Activated effector memory CD4-positive, alpha-beta T cell treated with Interleukin-2 at 50 U/mL for 16 hours (primary cell): Measurements from ENCODE around the gene PLXNA2.
A peak's percentile ranks its signal among the peaks of the same experiment; 100 is the strongest.

ENCODE experiments used
- DNase-seq: peaks from one replicate; pipeline ENCODE4 v3.0.0-alpha.2; 2020

PLXNA2 gene

DNA sequence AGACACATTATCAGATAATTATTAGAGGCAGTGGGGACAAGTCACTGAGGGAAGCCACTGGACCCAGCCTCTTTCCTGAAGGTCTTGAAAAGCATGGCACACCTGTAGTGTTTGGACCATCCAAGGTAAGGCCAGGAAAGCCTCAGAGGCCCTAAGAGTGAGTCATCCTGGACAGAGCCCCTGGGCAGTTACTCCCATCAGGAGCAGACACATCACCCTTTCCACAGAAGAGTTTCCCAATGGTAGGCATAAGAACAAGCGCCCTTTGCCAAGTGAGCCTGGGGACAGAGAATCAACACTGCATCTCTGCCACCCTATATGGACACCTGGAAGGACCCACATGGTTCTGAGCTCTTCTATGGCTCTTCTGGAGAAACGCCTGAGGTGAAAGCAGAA, 136.0 kb downstream of the PLXNA2 start:
- DNase-seq, result no peak

DNA sequence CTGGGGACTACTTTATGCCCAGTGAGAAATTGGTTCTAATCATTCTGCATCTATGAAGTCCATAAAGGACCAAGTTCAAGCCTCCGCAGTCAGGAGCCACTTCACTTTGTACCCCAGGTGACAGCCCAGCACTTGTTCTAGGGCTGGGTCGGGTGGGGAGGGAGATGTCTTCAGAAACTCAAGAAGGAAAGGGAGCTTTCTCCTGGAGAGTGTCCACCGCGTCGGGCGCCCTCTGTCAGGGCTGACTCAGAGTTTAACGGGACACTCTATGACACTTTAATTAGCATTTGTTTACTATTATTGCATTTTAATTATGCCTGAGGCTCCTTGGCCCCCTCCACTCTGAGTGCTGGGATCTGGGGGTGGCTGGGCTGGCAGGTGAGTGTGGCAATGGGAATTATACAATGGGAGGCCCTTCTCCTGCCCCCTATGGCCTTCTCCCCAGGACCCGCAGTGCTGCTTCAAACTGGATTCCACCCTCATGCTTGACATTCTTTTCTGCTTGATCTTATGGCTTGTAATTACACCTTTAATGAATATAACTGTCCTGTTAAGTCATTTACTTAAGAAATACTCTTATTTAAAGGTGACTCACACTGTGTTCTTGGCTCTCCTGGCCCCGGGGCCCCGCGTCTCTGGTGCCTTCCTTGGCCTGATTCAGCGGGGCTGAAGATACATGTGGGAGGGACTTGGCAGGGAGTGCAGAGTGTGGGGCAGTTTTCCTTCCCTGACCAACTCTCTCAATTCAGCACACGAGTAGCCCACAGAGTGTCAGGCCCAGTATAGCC, 136.6 kb downstream of the PLXNA2 start:
- DNase-seq, result no peak

DNA sequence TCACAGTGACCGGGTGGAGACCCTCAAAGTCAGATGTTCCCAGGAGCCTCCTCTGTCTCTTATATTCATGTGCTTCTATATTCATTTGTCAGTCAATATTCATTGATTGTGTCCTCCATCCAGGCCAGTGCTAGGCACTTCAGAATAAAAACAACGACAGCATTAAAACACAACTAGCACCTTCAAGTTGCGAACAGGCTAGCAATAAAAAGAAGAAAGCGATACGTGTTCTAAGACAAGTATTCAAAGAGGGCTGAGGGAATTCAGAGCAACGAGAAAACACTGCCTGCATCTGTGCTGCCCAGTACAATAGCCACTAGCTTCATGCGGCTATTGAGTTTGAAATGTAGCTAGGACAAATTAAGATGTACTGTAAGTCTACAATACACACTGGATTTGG, 138.0 kb downstream of the PLXNA2 start:
- no peak for DNase-seq

DNA sequence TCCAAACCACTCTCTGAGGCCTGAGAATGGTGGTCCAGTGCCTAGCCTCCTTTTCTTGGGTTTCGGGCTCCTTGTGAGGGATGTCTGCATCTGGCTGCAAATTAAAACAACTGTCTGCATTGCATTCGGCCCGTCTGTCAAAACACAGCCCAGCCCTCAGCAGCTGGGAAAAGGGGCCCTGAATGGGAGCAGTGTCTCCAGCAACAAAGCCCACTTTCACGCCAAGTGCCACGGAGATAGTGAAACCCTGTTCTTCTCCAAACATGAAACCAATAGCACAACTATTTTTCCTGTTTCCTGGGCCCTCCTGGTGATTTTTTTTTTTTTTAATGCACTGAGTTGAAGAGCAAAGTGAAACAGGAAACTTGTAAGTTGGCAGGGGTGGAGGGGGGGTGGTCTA, 138.4 kb downstream of the PLXNA2 start:
- DNase-seq, result no peak

DNA sequence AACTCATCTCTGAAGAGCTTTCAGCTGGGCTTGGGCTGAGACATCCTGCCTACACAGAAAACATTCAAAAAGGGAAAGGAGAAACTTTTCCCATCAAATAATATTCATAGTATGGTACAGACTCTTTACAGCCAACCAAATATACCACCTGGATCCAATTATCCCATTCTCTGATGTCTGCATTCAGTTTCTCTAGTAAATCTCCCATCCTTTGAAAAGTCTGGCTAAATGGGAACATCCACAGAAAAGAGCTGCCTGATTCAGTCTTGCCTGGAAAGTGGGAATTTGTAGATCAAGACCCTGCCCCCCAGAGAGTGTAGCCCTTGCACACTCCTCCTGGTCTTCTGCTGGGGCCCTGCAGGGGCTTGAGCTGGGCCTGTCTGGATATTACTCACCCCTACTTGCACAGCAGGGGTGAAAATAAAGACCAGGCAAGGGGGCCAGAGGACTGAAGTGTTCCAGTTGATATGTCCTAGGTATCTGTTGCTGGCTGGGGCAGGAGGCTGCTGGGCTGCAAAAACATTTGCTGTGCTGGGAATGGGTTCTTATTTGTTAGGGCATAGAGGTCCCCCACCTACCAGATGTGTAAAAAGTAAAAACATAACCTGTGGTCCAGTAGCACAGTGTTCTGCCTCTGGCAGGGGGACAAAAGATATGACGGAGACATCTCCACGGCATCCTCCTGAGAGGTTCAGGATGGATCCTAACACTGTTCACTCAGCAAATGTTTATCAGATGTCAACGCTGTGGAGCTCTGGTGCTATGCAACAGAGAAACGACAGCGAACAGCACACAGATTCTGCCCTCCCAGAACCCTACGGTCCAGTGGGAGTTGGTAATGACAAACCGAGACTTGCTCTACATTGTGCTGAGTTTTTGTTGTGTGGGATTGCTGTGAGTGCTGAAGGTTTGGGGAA, 140.3 kb downstream of the PLXNA2 start:
- DNase-seq, result no peak

DNA sequence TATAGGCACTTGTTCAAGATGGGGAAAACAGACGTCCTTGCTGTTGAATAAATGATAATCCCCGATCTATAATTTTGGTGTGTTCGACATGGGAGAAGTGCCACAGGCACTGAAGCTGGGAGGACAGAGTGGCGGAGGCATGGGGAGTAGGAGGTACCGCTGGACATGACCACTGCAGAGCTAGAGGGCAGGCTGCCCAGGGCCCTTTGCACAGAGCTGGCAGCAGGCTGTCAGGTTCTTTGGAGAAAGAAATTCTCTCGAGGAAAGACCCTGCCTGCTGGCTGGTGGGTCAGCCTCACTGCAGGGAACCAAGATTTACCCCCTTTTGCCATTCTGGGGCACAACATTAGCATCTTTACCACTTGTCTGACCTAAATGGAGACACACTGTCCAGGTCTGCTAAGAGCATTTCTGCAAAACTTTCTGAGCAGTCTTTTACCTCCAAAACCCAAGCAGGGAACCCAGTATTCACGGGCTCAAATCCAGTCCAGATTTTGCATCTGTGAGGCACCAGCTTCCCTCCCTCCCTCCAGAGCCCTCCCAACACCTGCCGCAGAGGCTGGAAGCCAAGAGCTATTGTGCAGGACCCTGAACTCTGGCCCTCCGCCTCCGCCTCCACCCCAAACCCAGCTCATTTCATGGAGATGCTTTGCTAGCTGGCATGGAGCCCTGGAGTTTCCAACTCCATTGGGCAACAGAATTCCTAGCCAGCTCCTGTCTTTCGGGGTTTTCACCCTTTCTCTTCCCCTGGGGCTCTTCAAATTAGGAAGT, 142.3 kb downstream of the PLXNA2 start:
- DNase-seq, result no peak

DNA sequence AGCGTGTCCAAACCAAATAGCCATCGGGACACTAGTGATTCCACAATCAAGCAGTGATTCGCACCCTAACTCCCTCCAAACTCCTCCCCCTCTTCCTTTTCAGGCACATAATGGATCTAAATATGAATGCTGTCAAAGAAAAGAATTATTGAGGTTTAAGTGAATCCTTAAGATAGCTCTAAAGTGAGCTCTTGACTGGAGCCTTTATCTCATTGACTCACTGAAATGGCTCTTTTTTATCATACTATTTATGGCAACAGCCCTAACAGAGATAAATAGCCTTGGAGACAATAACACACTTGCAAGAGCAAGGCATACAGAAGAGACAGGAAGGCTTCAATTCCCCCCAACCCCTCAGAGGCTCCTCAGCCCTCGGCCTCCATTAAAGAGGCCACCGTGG, 143.3 kb downstream of the PLXNA2 start:
- no peak for DNase-seq

DNA sequence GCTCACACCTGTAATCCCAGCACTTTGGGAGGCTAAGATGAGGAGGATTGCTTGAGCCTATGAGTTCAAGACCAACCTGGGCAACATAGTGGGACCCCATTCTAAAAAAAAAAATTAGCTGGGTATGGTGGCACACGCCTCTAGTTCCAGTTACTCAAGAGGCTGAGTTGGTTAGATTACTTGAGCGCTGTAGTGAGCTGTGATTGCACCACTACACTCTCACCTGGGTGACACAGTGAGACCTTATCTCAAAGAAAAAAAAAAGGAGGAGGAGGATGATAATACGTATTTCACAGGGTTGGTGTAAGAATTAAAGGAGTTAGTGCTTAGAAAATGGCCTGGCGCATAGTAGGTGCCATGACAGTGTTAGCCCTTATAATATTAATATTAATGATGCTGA, 144.1 kb downstream of the PLXNA2 start:
- no peak for DNase-seq

DNA sequence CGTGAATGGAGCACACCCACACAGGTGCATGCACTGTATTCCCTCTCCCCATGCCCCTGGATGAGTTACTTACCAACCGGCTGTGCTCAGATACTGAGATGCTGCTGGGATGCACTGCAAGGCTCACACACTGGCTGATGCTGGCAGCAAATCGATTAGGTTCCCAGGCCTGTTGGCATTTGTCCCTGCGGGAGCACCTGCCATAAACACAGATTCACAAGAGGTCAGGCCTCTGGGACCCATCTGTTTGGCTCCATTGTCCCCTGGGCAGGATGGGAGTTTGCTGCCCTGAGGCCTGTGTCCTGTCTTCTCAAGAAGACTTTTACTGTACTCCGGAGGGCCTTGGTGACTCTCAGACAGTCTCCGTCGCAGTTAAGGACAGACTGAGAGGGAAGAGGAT, 145.4 kb downstream of the PLXNA2 start:
- DNase-seq, result no peak

DNA sequence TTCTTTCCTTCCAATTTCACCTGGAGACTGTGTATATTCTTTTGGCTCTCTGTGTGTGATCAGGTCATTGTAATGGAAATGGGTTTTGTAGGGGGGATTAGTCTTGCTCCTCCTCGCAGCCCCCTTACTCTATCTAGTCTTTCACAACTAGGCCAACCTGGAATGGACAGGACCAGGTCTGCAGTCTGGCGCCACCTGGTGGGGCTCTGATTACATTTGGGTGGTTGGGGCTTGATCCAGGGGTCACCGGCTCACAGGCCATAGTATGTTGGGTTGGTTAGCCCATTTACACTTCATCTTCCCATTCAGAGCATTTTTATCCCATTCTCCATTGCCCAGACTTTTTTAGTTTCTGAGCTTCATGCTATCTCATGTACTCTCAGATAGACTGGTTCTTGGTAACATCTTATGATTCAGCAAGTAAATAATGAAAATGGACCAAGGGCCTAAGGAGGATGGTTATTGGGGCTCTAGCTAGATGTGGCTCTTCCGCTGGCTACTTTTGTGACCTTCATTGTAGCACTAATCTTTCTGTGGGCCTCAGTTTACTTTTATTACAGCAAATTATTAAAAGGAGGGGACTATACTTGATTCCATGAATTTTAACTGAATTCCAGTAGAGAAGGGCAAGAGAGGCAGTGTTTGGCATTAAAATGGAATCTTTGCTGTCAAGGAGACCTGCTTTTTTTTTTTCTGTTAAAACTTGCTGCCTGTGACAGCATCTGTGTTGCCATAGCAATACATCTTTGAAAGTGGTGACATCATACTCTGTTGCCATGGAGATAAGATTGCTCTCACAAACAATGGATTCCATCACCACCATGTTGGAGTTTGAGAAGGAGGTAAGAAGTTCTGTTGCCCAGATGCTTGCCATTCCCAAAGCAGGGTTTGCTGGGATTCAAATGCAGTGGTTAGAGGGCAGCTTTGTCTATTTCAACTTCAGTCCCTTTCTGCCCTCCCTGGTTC, 150.1 kb downstream of the PLXNA2 start:
- peak; percentile 22 for DNase-seq

DNA sequence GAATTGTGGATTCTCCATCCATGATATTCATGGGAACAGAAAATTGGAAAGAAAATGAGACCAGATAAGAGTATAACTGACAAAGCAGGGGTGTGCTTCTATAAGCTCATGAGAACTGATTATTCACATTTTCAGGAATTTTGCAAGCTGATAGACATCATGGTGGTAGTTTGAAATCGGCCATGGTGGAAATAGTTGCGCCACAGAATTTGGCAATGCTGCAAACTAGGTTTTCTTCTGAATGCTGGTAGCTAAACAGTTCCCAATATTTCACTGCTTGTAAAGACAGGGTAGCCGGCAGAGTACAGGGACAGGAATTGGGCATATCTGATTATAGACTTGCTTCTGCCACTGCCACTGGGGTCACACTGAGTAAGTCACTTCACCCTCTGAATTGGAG, 151.1 kb downstream of the PLXNA2 start:
- DNase-seq, result no peak

DNA sequence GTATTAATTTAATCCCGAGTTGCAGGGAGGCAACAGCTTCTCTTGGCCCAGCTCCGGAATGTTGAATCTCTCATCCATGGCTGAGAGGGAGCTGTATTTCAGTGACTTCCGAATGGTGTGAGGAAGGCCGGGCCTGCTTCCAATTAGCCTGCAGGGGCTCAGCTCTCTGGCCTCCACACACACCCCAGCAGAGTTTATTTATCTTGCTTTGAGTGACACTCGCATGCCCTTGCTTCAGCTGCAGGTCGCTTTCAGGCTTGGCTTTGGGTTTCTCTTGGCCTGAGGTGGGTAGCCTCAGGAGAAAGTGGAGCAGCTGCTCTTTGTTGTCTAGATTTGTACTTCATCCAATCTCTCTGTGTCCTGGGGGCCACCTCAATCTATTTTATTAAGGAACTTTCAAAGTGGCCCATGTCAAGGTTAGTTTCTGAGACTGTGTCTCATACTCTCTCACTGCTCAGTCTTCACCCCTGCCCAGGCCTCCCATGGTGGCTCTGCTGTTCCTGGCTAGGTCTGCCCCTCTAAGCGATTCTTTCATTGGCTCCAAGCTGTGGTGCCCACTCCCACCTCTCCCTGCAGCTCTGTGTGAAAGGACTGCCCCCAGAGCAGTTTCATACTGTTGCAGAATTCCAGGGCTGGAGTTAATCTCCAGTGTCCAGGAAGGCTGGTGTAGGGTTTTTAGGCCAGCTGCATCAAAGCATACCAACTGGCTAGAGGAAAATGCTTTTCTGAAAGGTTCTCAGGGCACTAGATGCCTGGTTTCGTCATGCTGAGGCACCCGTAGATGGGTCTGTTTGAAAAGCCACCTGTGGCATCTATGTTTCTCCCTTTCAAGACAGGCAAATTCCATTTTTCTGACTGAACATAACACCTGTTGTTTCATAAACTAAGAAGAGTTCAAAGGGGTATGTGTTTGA, 153.5 kb downstream of the PLXNA2 start:
- no peak for DNase-seq

DNA sequence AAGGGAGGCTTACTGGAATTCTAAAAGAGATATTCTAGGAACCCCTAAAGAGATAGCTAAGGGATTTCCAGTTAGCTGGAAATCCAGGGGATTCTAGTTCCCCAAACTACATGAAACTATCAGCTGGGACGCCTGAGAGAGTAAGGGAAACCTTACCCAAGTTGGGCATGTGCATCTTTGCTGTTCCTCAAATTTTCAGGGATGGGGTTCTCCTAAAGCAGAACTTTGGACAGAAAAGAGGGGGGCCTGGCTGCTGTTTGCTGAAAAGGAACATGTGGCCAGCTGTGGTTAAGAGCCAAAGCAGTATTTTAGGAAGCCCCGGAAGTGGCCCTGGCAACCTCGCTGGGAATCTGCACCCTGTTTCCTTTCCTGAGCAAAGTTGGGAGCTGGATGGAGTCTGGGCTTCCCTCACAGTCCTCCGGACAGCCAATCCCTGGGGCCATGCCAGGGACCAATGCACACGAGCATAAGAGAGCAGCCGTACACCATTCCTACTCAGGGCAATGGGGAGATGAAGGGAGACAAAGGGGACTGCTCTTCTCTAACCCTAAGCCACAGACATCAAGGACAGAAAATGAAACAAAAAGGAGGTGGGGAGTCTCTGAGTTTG, 154.3 kb downstream of the PLXNA2 start:
- no peak for DNase-seq

DNA sequence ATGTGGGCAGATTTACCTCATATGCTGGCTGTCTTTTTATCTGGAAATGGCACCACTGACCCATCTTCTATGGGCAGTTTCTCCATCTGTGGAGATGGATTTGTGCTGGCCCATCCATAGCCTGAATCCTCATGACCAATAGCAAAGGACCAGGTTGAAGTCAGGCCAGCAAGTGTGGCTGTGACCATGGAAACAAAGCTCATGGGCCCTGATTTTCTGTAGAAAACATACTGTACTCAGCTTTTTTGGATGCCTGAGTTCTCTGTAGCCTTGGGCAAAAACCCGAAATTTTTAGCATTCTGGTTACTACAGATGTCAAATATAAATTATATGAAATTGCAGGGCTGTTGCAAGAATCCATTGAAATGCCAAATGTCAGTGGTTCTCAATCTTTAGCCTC, 155.0 kb downstream of the PLXNA2 start:
- no peak for DNase-seq

DNA sequence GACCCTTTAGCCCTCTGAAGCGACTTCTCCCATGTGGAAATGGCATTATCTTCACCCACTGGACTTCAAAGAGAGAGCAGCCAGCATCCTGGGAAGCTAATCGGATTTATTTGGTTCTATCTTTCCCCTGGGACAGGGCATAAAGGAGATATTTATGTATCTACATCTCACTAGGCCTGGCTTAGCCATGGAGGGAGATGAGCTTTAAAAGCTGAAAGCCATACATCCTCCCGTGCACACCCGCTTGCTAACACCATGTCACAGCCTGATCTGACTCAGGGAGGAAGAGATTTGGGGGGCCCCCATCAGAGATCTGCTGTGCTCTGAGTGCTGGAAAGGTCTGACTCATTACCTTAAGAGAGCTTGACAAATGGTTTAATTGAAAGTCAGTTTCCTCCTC, 155.9 kb downstream of the PLXNA2 start:
- DNase-seq, result no peak

DNA sequence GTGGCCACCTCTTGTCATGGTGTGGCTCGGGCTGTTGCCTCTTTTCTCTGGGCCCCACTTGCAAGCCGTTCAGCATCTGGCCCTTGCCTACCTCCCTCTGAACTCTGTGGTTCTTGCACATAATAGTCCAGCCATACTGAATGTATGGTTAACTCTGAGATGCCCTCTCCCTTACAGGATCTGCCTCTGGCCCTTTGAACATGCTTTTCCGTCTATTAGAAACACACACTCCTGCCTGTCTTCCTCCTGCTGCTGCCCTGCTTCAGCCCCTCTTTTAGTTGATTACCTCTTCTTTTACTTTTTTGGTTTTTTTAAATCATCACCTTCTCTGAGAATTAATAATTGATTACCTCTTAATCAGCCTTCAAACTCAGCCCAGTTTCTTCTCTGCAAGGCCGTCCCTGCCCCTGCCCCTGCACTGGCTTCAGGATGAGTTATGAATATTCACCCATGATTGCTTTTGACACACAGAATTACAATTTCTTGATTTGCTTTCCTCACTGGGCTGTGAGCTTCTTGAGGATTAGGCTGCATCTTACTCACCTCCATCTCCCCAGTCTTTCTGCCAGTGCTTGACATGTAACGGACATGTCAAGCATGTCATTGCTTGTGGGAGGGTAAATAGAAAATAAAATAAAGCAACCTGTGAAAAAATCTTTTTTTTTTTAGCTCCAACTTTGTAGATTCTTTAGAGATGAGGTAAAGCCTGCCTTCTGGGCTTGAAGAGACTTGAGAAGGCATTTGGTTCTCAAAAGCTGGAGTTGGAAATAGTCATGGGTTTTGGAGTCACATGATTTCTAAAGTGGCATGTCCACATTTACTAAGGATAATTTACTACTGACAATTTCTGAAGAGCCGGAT, 158.3 kb downstream of the PLXNA2 start:
- DNase-seq, result no peak

DNA sequence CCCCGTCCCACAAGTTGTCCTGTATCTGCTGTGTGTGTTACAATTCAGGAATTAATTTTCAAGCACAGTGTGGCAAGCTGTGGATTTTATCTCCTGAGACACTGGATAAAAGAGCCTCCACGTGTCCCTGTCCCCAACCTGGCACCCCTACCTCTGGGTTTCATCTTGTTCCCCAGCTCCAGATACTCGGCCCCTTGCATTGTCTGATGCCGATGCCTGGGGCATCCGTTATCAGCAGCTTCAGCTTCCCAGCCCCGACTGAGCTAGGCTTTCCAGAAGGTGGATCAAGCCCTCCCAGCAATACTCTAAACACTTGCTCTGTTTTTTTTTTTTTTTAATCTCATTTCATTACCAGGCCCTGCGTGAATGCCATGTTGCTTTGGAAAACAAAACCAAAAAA, 159.4 kb downstream of the PLXNA2 start:
- DNase-seq, result no peak

DNA sequence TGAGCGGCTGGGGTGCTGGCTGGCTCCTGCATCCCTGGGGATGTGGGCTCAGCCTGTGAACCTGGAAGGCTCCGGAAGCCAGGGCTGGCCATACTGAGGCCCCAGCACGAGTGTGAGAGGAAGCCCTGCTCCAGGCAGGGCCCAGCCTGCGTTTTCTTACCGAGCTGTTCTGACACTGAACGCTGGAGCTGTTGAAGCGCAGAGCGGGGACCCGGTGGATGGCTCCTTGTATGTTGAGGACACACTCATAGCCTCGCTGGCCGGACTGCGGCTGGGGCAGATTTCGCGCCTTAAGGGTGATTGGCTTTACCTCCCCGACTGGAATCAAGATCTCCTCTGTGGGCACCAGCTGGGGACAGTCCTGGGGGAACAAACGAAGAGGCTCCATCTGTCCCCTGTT, 160.0 kb downstream of the PLXNA2 start:
- DNase-seq, result no peak

DNA sequence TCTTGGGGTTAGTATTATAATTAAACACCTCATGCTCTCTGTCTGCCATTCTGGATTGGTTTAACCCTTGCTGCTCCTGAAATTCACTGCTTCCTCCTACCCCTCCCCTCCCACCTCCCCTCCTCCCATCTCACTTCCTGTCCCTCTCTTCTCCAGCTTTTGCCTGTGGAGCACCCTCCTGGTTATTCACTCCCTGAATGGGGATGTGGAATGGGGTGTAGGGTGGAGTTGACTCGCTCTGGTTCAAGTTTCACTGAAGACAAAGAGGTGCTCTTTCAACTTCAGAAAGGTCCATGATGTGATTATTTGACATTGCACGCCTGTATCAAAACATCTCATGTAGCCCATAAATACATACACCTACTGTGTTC, 160.5 kb downstream of the PLXNA2 start:
- DNase-seq, result no peak
